Liver (tissue), 9 donors: ENCODE results near the gene EVPL. TPM values are rescaled to one million over a fixed set of nuclear protein-coding genes. Genes with fewer than 3 reads are reported as not detected.
A peak's percentile ranks its signal among the peaks of the same experiment; 100 is the strongest.

Experiments used
- DNase-seq: peaks from one replicate; pipeline ENCODE4 v3.0.0-alpha.2; 2017; ENCODE audit warnings: low spot score
- H3K27ac ChIP-seq, 2 donors: one replicate each; pipeline ENCODE4 v1.7.0; 2013; ENCODE audit warnings: inconsistent platforms in 2 of 2, low read length in 2 of 2, control low read depth in 1 of 2, low read depth in 1 of 2, mild to moderate bottlenecking in 1 of 2
- H3K27me3 ChIP-seq, 4 donors: one replicate each; pipeline versions ENCODE4 v1.6.1 to v1.7.0; 2013; ENCODE audit warnings: low read length in 3 of 4, inconsistent platforms in 1 of 4, mild to moderate bottlenecking in 1 of 4, moderate library complexity in 1 of 4; ENCODE audit not compliant: control insufficient read depth in 4 of 4, insufficient read depth in 4 of 4
- H3K36me3 ChIP-seq, 4 donors: one replicate each; pipeline versions ENCODE4 v1.6.1 to v1.7.0; 2013; ENCODE audit warnings: low read length in 3 of 4, mild to moderate bottlenecking in 3 of 4, low read depth in 1 of 4, moderate library complexity in 1 of 4; ENCODE audit not compliant: control insufficient read depth in 4 of 4, insufficient read depth in 3 of 4
- H3K4me1 ChIP-seq, 4 donors: one replicate each; pipeline versions ENCODE4 v1.6.1 to v1.7.0; 2013; ENCODE audit warnings: low read length in 3 of 4, mild to moderate bottlenecking in 3 of 4, moderate library complexity in 1 of 4; ENCODE audit not compliant: control insufficient read depth in 4 of 4, insufficient read depth in 4 of 4
- H3K4me3 ChIP-seq, 3 donors: one replicate each; pipeline versions ENCODE4 v1.6.1 to v1.7.0; 2013; ENCODE audit warnings: low read length in 3 of 3, control low read depth in 1 of 3, low read depth in 1 of 3, mild to moderate bottlenecking in 1 of 3
- H3K9ac ChIP-seq, 2 donors: one replicate each; pipeline ENCODE4 v1.7.0; 2013; ENCODE audit warnings: low read length in 2 of 2, mild to moderate bottlenecking in 2 of 2, moderate library complexity in 2 of 2, control low read depth in 1 of 2, low read depth in 1 of 2
- H3K9me3 ChIP-seq, 4 donors: one replicate each; pipeline versions ENCODE4 v1.6.1 to v1.7.0; 2013; ENCODE audit warnings: low read length in 3 of 4; ENCODE audit not compliant: control insufficient read depth in 4 of 4
- EGR1 ChIP-seq, 2 donors: IDR thresholded peaks; 2 replicates each; pipeline ENCODE4 v1.6.1; 2016 to 2018; ENCODE audit warnings: antibody characterized with exemption in 2 of 2, low read depth in 2 of 2
- FOXA1 ChIP-seq: IDR thresholded peaks from 2 replicates; pipeline ENCODE4 v1.6.1; 2016; ENCODE audit warnings: antibody characterized with exemption
- FOXA2 ChIP-seq: IDR thresholded peaks from 2 replicates; pipeline ENCODE4 v1.6.1; 2016; ENCODE audit warnings: antibody characterized with exemption
- GABPA ChIP-seq, 2 donors: IDR thresholded peaks in 1 of 2; conservative IDR thresholded peaks in 1 of 2; 2 replicates each; pipeline ENCODE4 v1.6.1; 2016; ENCODE audit warnings: antibody characterized with exemption in 2 of 2, mild to moderate bottlenecking in 1 of 2, moderate library complexity in 1 of 2
- HNF4A ChIP-seq, 2 donors: conservative IDR thresholded peaks; 2 replicates each; pipeline ENCODE4 v1.6.1; 2016; ENCODE audit warnings: antibody characterized with exemption in 2 of 2, mild to moderate bottlenecking in 2 of 2
- HNF4G ChIP-seq: IDR thresholded peaks from 2 replicates; pipeline ENCODE4 v1.6.1; 2016; ENCODE audit warnings: antibody characterized with exemption
- JUND ChIP-seq, 2 donors: IDR thresholded peaks; 2 replicates each; pipeline ENCODE4 v1.6.1; 2016; ENCODE audit warnings: antibody characterized with exemption in 2 of 2
- MAX ChIP-seq: IDR thresholded peaks from 2 replicates; pipeline ENCODE4 v1.6.1; 2016; ENCODE audit warnings: antibody characterized with exemption
- NR2F2 ChIP-seq: IDR thresholded peaks from 2 replicates; pipeline ENCODE4 v1.6.1; 2016; ENCODE audit warnings: antibody characterized with exemption
- RAD21 ChIP-seq, 2 donors: IDR thresholded peaks; 2 replicates each; pipeline ENCODE4 v1.6.1; 2016; ENCODE audit warnings: antibody characterized with exemption in 2 of 2, mild to moderate bottlenecking in 2 of 2
- RXRA ChIP-seq, 2 donors: IDR thresholded peaks; 2 replicates each; pipeline ENCODE4 v1.6.1; 2017 to 2018; ENCODE audit warnings: antibody characterized with exemption in 2 of 2, mild to moderate bottlenecking in 1 of 2
- SP1 ChIP-seq: IDR thresholded peaks from 2 replicates; pipeline ENCODE4 v1.6.1; 2018; ENCODE audit warnings: antibody characterized with exemption, mild to moderate bottlenecking
- TAF1 ChIP-seq: conservative IDR thresholded peaks from 2 replicates; pipeline ENCODE4 v1.6.1; 2016; ENCODE audit warnings: antibody characterized with exemption, mild to moderate bottlenecking
- YY1 ChIP-seq: IDR thresholded peaks from 2 replicates; pipeline ENCODE4 v1.6.1; 2016; ENCODE audit warnings: antibody characterized with exemption, mild to moderate bottlenecking
- ZBTB33 ChIP-seq: IDR thresholded peaks from 2 replicates; pipeline ENCODE4 v1.6.1; 2016; ENCODE audit warnings: antibody characterized with exemption
- WGBS: extraction: QIAGEN DNeasy Blood & Tissue Kit; methylation state at CpG from one replicate; pipeline ENCODE4 v1.1.7; 2013; 5-methylcytosine and 5-hydroxymethylcytosine counted together
- polyA plus RNA-seq, 2 donors: library from polyadenylated mRNA; stranded (reverse) in 1 of 2; unstranded in 1 of 2; fragments of 200-250 nt in 1 of 2; fragments of >200 nt in 1 of 2; fragmentation: Nextera tagmentation in 1 of 2; extraction: Ambion mirVana in 1 of 2; gene quantifications; one replicate each; pipeline versions ENCODE4 v1.2.1 to v1.2.3, GENCODE V29; 2013 to 2015
- total RNA-seq, 2 donors: library from RNA; depleted of rRNA; stranded (reverse); fragments of >200 nt; gene quantifications; one replicate each; pipeline ENCODE4 v1.2.3, GENCODE V29; 2014
- TF ChIP-seq, protein P1 (sequence below): IDR thresholded peaks from 2 replicates; pipeline ENCODE4 v1.6.1; 2016; ENCODE audit warnings: antibody characterized with exemption, mild to moderate bottlenecking
- TF ChIP-seq, protein P2 (sequence below): IDR thresholded peaks from 2 replicates; pipeline ENCODE4 v1.6.1; 2016; ENCODE audit warnings: antibody characterized with exemption
- TF ChIP-seq, protein P3 (sequence below): fragments of 150-350 bp; IDR thresholded peaks from 2 replicates; pipeline ENCODE4 v1.5.1; 2017; ENCODE audit warnings: improper control_type of control experiment, low read depth, low read length; ENCODE audit not compliant: missing input control
- donor health status: healthy.
- donor health status: healthy.
- donor health status: healthy.
- donor health status: healthy.
- donor health status: healthy.

Gene EVPL
- total and polyA plus RNA-seq, 4 donors, result 0.03 to 0.33 (median 0.21) TPM; not detected in 1

GRCh38 chr17:76000016-76000754 lies 26.9 kb downstream of the EVPL start:
- Histone ChIP-seq H3K9me3 (no peaks in the 10 kb centered on the region), H3K36me3 (peaks cover 0 to 2% (median 0%) of the 10 kb centered on the region in 4 donors), H3K9ac (no peak overlapping the region), H3K4me3 (no peak overlapping the region), H3K4me1 (peaks cover 28 to 95% (median 71%) of the 10 kb centered on the region in 4 donors), H3K27me3 (no peaks in the 10 kb centered on the region), H3K27ac (peak overlapping the region; percentile 58 to 63)
- TF ChIP-seq FOXA2, result peak; percentile 27
- peak; percentile 7 to 27 for TF ChIP-seq HNF4A (conservative IDR thresholded peaks at IDR 0.05)
- TF ChIP-seq HNF4G, result no peak
- TF ChIP-seq ZBTB33, result no peak
- TF ChIP-seq EGR1 (IDR thresholded peaks at IDR 0.05; ENCODE audit: low read depth in 2 of 2), result no peak
- TF ChIP-seq RAD21 (IDR thresholded peaks at IDR 0.05), result peak; percentile 38 to 69
- TF ChIP-seq, protein P1, sequence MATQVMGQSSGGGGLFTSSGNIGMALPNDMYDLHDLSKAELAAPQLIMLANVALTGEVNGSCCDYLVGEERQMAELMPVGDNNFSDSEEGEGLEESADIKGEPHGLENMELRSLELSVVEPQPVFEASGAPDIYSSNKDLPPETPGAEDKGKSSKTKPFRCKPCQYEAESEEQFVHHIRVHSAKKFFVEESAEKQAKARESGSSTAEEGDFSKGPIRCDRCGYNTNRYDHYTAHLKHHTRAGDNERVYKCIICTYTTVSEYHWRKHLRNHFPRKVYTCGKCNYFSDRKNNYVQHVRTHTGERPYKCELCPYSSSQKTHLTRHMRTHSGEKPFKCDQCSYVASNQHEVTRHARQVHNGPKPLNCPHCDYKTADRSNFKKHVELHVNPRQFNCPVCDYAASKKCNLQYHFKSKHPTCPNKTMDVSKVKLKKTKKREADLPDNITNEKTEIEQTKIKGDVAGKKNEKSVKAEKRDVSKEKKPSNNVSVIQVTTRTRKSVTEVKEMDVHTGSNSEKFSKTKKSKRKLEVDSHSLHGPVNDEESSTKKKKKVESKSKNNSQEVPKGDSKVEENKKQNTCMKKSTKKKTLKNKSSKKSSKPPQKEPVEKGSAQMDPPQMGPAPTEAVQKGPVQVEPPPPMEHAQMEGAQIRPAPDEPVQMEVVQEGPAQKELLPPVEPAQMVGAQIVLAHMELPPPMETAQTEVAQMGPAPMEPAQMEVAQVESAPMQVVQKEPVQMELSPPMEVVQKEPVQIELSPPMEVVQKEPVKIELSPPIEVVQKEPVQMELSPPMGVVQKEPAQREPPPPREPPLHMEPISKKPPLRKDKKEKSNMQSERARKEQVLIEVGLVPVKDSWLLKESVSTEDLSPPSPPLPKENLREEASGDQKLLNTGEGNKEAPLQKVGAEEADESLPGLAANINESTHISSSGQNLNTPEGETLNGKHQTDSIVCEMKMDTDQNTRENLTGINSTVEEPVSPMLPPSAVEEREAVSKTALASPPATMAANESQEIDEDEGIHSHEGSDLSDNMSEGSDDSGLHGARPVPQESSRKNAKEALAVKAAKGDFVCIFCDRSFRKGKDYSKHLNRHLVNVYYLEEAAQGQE, result no peak
- peak; percentile 22 to 55 for TF ChIP-seq RXRA (IDR thresholded peaks at IDR 0.05)
- TF ChIP-seq NR2F2, result no peak
- TF ChIP-seq TAF1, result no peak
- TF ChIP-seq GABPA (IDR thresholded peaks at IDR 0.05 in 1 of 2, conservative IDR thresholded peaks at IDR 0.05 in 1 of 2), result no peak
- no peak for TF ChIP-seq YY1
- TF ChIP-seq MAX, result no peak
- no peak for TF ChIP-seq JUND (IDR thresholded peaks at IDR 0.05)
- TF ChIP-seq, protein P2, sequence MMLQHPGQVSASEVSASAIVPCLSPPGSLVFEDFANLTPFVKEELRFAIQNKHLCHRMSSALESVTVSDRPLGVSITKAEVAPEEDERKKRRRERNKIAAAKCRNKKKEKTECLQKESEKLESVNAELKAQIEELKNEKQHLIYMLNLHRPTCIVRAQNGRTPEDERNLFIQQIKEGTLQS, result no peak
- TF ChIP-seq SP1, result no peak
- TF ChIP-seq, protein P3, sequence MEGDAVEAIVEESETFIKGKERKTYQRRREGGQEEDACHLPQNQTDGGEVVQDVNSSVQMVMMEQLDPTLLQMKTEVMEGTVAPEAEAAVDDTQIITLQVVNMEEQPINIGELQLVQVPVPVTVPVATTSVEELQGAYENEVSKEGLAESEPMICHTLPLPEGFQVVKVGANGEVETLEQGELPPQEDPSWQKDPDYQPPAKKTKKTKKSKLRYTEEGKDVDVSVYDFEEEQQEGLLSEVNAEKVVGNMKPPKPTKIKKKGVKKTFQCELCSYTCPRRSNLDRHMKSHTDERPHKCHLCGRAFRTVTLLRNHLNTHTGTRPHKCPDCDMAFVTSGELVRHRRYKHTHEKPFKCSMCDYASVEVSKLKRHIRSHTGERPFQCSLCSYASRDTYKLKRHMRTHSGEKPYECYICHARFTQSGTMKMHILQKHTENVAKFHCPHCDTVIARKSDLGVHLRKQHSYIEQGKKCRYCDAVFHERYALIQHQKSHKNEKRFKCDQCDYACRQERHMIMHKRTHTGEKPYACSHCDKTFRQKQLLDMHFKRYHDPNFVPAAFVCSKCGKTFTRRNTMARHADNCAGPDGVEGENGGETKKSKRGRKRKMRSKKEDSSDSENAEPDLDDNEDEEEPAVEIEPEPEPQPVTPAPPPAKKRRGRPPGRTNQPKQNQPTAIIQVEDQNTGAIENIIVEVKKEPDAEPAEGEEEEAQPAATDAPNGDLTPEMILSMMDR, result peak; percentile 61
- TF ChIP-seq FOXA1, result no peak
- 40% methylated on average over 31 of the region's 31 CpGs for WGBS
- peak; percentile 82 for DNase-seq
